NT2/D1 (cell line): ENCODE measurements around the gene ENPEP.

Source experiments
- SUZ12 ChIP-seq: IDR thresholded peaks from 2 replicates; pipeline ENCODE4 v1.6.1; 2011; ENCODE audit not compliant: insufficient read length, insufficient read depth; ENCODE audit errors: extremely low read depth
- YY1 ChIP-seq: IDR thresholded peaks from 2 replicates; pipeline ENCODE4 v1.6.1; 2011; ENCODE audit not compliant: insufficient read length, insufficient read depth
- ZNF274 ChIP-seq: IDR thresholded peaks from 2 replicates; pipeline ENCODE4 v1.6.1; 2011; ENCODE audit warnings: mild to moderate bottlenecking, low read depth, low read length

DNA sequence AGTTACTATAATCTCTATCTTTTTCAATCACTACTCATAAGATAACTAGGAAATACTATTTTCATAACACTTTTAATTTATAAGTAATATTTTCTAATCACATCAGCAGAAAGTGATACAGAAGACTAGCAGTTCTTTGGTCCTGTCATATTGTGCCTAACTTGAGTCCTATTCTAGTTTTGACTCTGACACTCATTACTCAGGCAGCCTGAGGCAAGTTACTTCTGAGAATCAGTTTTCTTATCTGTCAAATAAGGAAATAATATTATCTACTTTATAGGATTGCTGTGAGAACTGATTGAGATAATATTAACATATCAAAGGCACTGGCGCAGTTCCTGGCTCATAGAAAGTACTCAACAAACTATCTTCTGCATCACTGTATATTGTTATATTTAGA lies 129.1 kb downstream of the ENPEP start:
- TF ChIP-seq YY1 (no peak), ZNF274 (no peak), SUZ12 (no peak)
